HFFc6 (cell line): ENCODE results near the gene MEGF9. TPM values are rescaled to one million over a fixed set of nuclear protein-coding genes. Genes with fewer than 3 reads are reported as not detected.
A peak's percentile ranks its signal among the peaks of the same experiment; 100 is the strongest.

ENCODE experiments used
- DNase-seq: peaks from one replicate; pipeline ENCODE4 v3.0.0-alpha.2; 2018
- H3K27ac Mint-ChIP-seq: 2 replicates; pipeline ENCODE4 v1.8.0; 2020; ENCODE audit warnings: mild to moderate bottlenecking, mixed read lengths
- H3K27me3 Mint-ChIP-seq: 2 replicates; pipeline ENCODE4 v1.8.0; 2021; ENCODE audit warnings: mild to moderate bottlenecking, moderate library complexity, mixed read lengths; ENCODE audit not compliant: insufficient read depth
- H3K36me3 Mint-ChIP-seq: 2 replicates; pipeline ENCODE4 v1.8.0; 2021; ENCODE audit warnings: low read depth, mixed read lengths
- H3K4me1 Mint-ChIP-seq: 2 replicates; pipeline ENCODE4 v1.8.0; 2020; ENCODE audit warnings: low read depth, mixed read lengths
- H3K4me3 Mint-ChIP-seq: 2 replicates; pipeline ENCODE4 v1.8.0; 2020; ENCODE audit warnings: mild to moderate bottlenecking, moderate library complexity, mixed read lengths
- H3K9me3 Mint-ChIP-seq: 2 replicates; pipeline ENCODE4 v1.8.0; 2020; ENCODE audit warnings: mild to moderate bottlenecking, mixed read lengths
- total RNA-seq, 6 experiments: library from RNA; stranded (reverse); fragmentation: NEBNext Ultra II Directional; extraction: Animal tissue kit (Norgen Biotek cat#: 25700); gene quantifications; 2 replicates in 1 of 6; 3 replicates in 5 of 6; pipeline ENCODE4 v1.2.3, GENCODE V29; 2021
- TF ChIP-seq, protein P1 (sequence below): fragments of 200-600 bp; sonication (generic); IDR thresholded peaks from 2 replicates; pipeline ENCODE4 v1.5.0; 2021; ENCODE audit warnings: antibody characterized with exemption, mild to moderate bottlenecking

Gene MEGF9
- total RNA-seq, 6 experiments from 2014 or later, result 5.1 to 9.8 (median 8.8) TPM

DNA sequence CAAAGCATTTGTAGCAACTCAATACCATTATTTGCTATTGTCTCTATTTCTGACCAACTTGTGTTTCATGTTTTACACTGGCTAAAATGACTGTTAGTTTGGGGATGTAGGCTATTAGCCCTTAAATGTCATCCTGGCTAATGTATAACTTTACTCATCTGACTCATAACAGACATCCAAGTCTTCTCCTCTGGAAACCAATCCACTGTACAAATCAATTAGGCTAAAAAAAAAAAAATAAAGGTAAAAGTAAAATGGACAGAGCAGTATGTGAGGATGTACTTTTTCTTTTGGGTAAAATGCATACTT, 20.6 kb downstream of the MEGF9 start:
- no peaks in the 10 kb centered on the region for H3K9me3 Mint-ChIP-seq
- DNase-seq, result peak; percentile 30
- no peaks in the 10 kb centered on the region for H3K36me3 Mint-ChIP-seq
- TF ChIP-seq, protein P1, sequence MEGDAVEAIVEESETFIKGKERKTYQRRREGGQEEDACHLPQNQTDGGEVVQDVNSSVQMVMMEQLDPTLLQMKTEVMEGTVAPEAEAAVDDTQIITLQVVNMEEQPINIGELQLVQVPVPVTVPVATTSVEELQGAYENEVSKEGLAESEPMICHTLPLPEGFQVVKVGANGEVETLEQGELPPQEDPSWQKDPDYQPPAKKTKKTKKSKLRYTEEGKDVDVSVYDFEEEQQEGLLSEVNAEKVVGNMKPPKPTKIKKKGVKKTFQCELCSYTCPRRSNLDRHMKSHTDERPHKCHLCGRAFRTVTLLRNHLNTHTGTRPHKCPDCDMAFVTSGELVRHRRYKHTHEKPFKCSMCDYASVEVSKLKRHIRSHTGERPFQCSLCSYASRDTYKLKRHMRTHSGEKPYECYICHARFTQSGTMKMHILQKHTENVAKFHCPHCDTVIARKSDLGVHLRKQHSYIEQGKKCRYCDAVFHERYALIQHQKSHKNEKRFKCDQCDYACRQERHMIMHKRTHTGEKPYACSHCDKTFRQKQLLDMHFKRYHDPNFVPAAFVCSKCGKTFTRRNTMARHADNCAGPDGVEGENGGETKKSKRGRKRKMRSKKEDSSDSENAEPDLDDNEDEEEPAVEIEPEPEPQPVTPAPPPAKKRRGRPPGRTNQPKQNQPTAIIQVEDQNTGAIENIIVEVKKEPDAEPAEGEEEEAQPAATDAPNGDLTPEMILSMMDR, result no peak
- peak overlapping the region; percentile 7; the same call in 1 of the 2 replicates for H3K4me3 Mint-ChIP-seq
- peak overlapping the region; percentile 59 for H3K27ac Mint-ChIP-seq
- H3K27me3 Mint-ChIP-seq, result no peaks in the 10 kb centered on the region; the same call in 1 of the 2 replicates
- H3K4me1 Mint-ChIP-seq, result peaks cover 52% of the 10 kb centered on the region

DNA sequence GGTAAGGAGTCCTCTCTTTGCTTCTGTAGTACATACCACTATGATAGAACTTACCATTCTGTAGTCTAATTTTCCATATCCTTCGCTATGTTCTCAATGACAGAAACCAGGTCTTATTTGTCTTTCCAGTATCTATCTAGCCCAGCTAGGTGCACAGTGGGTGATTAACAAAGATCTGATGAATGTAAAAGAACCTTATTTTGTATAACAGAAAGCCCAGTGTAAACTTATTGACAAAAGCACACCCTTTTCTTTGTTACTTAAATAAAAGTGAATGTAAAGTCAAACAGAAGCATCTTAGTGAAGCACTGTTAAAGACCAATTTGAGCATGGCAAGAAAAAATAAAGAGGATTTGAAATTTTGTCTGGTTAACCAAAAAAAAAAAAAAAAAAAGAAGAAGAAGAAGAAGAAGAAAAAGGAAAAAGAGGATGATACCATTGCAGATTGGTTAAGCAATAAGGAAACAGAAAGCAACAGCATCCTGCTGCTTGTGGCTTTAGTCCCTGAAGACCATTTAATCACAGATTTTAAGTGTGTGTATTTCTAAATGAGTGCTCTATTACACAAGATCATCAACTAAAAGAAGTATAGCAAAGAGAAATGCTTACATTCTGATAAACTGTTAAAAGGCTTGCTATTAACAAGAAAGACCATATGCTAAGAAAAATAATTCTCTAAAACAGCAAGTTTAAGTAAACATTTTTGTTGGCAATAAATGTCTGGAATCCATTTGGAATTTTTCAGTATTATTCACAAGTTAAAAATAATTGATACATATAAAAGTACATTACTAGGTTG, 21.2 kb downstream of the MEGF9 start:
- H3K27me3 Mint-ChIP-seq, result no peaks in the 10 kb centered on the region; the same call in 1 of the 2 replicates
- H3K4me1 Mint-ChIP-seq, result peaks cover 51% of the 10 kb centered on the region
- H3K27ac Mint-ChIP-seq, result peak overlapping the region; percentile 4; the same call in 1 of the 2 replicates
- peak overlapping the region; percentile 33 for H3K4me3 Mint-ChIP-seq
- H3K9me3 Mint-ChIP-seq, result no peaks in the 10 kb centered on the region
- no peaks in the 10 kb centered on the region for H3K36me3 Mint-ChIP-seq
- DNase-seq, result peak; percentile 24
- TF ChIP-seq, protein P1, result no peak

DNA sequence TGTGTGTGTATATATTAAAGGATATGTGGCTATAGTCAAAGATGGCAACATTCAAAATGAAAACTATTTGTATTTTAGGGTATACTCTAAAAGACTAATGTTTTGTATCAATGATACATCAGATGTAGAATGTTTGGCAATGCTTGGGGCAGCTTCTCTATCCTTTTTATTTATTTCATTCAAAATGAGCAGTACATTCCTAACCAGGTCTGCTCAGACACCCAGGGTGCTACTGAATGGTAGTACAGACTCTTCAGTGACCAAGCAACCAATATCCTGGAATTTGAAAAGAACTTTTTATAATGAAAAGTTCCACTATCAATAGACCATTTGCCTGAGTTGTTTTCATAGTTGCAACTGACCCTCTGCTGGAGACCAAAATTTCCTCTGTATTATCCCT, 23.9 kb downstream of the MEGF9 start:
- no peak for DNase-seq
- no peaks in the 10 kb centered on the region; the same call in 1 of the 2 replicates for H3K27me3 Mint-ChIP-seq
- TF ChIP-seq, protein P1, result no peak
- H3K9me3 Mint-ChIP-seq, result no peaks in the 10 kb centered on the region
- H3K4me3 Mint-ChIP-seq, result no peak overlapping the region
- no peak overlapping the region for H3K27ac Mint-ChIP-seq
- 0 out of 2 replicates have a peak, but pooled peaks cover 3% of the 10 kb centered on the region for H3K36me3 Mint-ChIP-seq
- H3K4me1 Mint-ChIP-seq, result peaks cover 32% of the 10 kb centered on the region

DNA sequence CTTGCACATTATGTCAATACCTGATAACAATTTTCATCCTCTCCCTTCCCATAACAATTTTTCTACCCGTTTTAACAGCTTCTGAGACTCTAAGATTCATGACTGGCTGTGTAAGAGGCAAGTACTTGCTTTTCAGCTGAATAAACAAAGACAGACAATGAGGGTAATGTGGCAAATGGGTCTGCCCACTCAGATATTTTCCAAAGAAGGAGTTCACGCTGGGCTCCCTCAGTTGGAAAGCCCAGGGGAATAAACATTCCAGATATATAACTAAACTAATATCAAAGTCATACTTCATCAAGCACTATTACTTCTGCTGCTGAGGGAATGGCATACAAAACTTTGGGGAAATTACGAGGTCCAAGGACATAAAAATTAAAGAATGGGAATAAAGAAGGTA, 24.4 kb downstream of the MEGF9 start:
- Mint-ChIP-seq H3K36me3 (0 out of 2 replicates have a peak, but pooled peaks cover 3% of the 10 kb centered on the region), H3K4me3 (no peak overlapping the region), H3K27ac (no peak overlapping the region), H3K4me1 (peaks cover 35% of the 10 kb centered on the region), H3K9me3 (no peaks in the 10 kb centered on the region), H3K27me3 (no peaks in the 10 kb centered on the region; the same call in 1 of the 2 replicates)
- TF ChIP-seq, protein P1, result no peak
- DNase-seq, result no peak

DNA sequence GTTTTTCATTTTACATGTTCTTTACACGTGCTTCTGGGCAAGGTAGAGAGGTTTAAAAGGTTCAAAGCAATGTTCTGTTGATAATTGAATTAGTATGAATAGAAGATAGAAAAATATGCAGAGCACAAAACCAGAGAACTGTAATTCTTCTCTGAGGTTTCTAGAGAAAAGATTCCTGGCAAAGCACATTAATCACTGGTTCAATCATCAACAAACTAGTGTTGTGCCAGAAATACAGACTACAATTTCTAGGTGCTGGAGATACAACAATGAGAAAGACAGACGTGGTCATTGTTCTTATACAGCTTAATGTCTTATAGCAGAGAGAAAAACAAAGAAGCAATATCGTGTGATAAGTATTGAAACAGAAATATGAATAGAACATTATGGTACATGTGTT, 25.5 kb downstream of the MEGF9 start:
- Mint-ChIP-seq H3K4me1 (peaks cover 35% of the 10 kb centered on the region), H3K36me3 (0 out of 2 replicates have a peak, but pooled peaks cover 3% of the 10 kb centered on the region), H3K27me3 (no peaks in the 10 kb centered on the region; the same call in 1 of the 2 replicates), H3K4me3 (no peak overlapping the region), H3K9me3 (no peaks in the 10 kb centered on the region), H3K27ac (no peak overlapping the region)
- TF ChIP-seq, protein P1, result no peak
- DNase-seq, result no peak
